K562 (cell line): Measurements from ENCODE around the gene PSMB11. TPM values are rescaled to one million over a fixed set of nuclear protein-coding genes. Genes with fewer than 3 reads are reported as not detected.

Source experiments
- ATAC-seq: fragments of 200-7000 bp; cut with Tn5 transposase; 3 replicates; pipeline ENCODE4 v1.9.1; 2020; ENCODE audit warnings: moderate library complexity
- BruUV-seq: library from RNA; stranded (reverse); fragments of 400-500 nt; replicated peaks from 2 replicates; lab custom pipeline; 2021; lab: Mats Ljungman, UMichigan
- CTCF ChIA-PET: fragments of 300-600 bp; formaldehyde crosslinking; extraction: SDS; loops from one replicate; lab custom pipeline; 2021; ENCODE audit warnings: low intra/inter-chr PET ratio; lab: Yijun Ruan, JAX
- POLR2A ChIA-PET: fragments of 300-600, 350-650 bp; sonication (Branson Sonifier 250); formaldehyde crosslinking; extraction: SDS; loops from one replicate; lab custom pipeline; 2021; ENCODE audit warnings: antibody characterized with exemption, inconsistent platforms; lab: Yijun Ruan, JAX
- DNase-seq, 4 experiments: peaks; one replicate each; pipeline versions ENCODE4 v3.0.0 to v3.0.0-alpha.2; 2011 to 2018; ENCODE audit warnings: low spot score in 3 of 4, mixed read lengths in 3 of 4; ENCODE audit errors: extremely low read depth in 1 of 4
- FAIRE-seq: peaks from 2 replicates; lab custom pipeline; 2011; peaks lifted over from hg19 to GRCh38; lab: Jason Lieb, UNC
- H2AFZ ChIP-seq: 2 replicates; pipeline ENCODE4 v1.6.0; 2011; ENCODE audit warnings: low read depth, low read length, control low read depth, inconsistent platforms
- H3K27ac ChIP-seq: fragments of 200-600 bp; 3 replicates; pipeline ENCODE4 v1.8.0; 2011; ENCODE audit warnings: low read depth, mild to moderate bottlenecking, control low read depth, inconsistent platforms, low read length, moderate library complexity, mixed read lengths; ENCODE audit errors: extremely low read depth
- H3K27me3 ChIP-seq, 2 experiments: fragments of 300-600 bp in 1 of 2; 2 replicates in 1 of 2; 3 replicates in 1 of 2; pipeline versions ENCODE4 v1.6.0 to v1.8.0; 2011; ENCODE audit warnings: inconsistent platforms in 2 of 2, low read length in 2 of 2, mild to moderate bottlenecking in 1 of 2, mixed read lengths in 1 of 2, moderate library complexity in 1 of 2; ENCODE audit not compliant: control insufficient read depth in 2 of 2, insufficient read depth in 2 of 2
- H3K36me3 ChIP-seq: fragments of 300-600 bp; 3 replicates; pipeline ENCODE4 v1.8.0; 2011; ENCODE audit warnings: mild to moderate bottlenecking, low read length, inconsistent platforms; ENCODE audit not compliant: control insufficient read depth, insufficient read depth
- H3K4me1 ChIP-seq, 2 experiments: fragments of 200-600 bp in 1 of 2; replicated peaks in 1 of 2; 2 replicates in 1 of 2; 3 replicates in 1 of 2; pipeline versions ENCODE4 v1.5.1 to v1.8.0; 2011; ENCODE audit warnings: inconsistent platforms in 2 of 2, low read length in 2 of 2, mild to moderate bottlenecking in 1 of 2, mixed read lengths in 1 of 2, moderate library complexity in 1 of 2; ENCODE audit not compliant: control insufficient read depth in 2 of 2, insufficient read depth in 2 of 2
- H3K4me2 ChIP-seq: 2 replicates; pipeline ENCODE4 v1.6.1; 2011; ENCODE audit warnings: low read length, control low read depth, inconsistent platforms, mixed read lengths; ENCODE audit not compliant: insufficient read depth
- H3K4me3 ChIP-seq: fragments of 200-600 bp; sonication (generic), shearing (Covaris generic); 2 replicates; pipeline ENCODE4 v1.5.1; 2016; ENCODE audit warnings: control low read depth, inconsistent platforms
- H3K79me2 ChIP-seq: fragments of 200-600 bp; 3 replicates; pipeline ENCODE4 v1.8.0; 2011; ENCODE audit warnings: low read length, inconsistent platforms; ENCODE audit not compliant: control insufficient read depth, insufficient read depth
- H3K9ac ChIP-seq, 2 experiments: 2 replicates each; pipeline versions ENCODE4 v1.6.0 to v1.6.1; 2011; ENCODE audit warnings: low read depth in 2 of 2, low read length in 2 of 2, control low read depth in 1 of 2, inconsistent platforms in 1 of 2, mild to moderate bottlenecking in 1 of 2, mixed read lengths in 1 of 2; ENCODE audit not compliant: insufficient read depth in 1 of 2
- H3K9me1 ChIP-seq: one replicate; pipeline ENCODE4 v1.6.0; 2011; ENCODE audit warnings: inconsistent platforms, mild to moderate bottlenecking, low read length, moderate library complexity; ENCODE audit not compliant: control insufficient read depth, insufficient read depth
- H3K9me3 ChIP-seq: replicated peaks from 2 replicates; pipeline ENCODE4 v1.5.1; 2011; ENCODE audit warnings: low read depth, low read length, inconsistent platforms; ENCODE audit not compliant: control insufficient read depth, insufficient read depth
- H4K20me1 ChIP-seq: replicated peaks from 2 replicates; pipeline ENCODE4 v1.6.1; 2011; ENCODE audit warnings: low read length, inconsistent platforms, mixed read lengths; ENCODE audit not compliant: control insufficient read depth, insufficient read depth
- GATAD2B ChIP-seq: fragments of 450-650 bp; IDR thresholded peaks from 2 replicates; pipeline ENCODE4 v1.6.1; 2017; ENCODE audit warnings: mild to moderate bottlenecking, borderline replicate concordance
- POLR2A ChIP-seq: fragments of 450-650 bp; conservative IDR thresholded peaks from 2 replicates; pipeline ENCODE4 v1.6.1; 2016
- POLR2AphosphoS2 ChIP-seq: IDR thresholded peaks from 2 replicates; pipeline ENCODE4 v1.6.1; 2012; ENCODE audit warnings: low read length, improper control_type of control experiment
- SP1 ChIP-seq: sonication (generic); formaldehyde crosslinking; IDR thresholded peaks from 2 replicates; pipeline ENCODE4 v1.8.1; 2022; ENCODE audit warnings: mild to moderate bottlenecking, missing genetic modification reagents
- TEAD4 ChIP-seq, 2 experiments: sonication (generic) in 1 of 2; formaldehyde crosslinking in 1 of 2; IDR thresholded peaks; 2 replicates each; pipeline versions ENCODE4 v1.6.1 to v1.8.0; 2012 to 2022; ENCODE audit warnings: borderline replicate concordance in 1 of 2, inconsistent platforms in 1 of 2, low read length in 1 of 2, mild to moderate bottlenecking in 1 of 2, missing genetic modification reagents in 1 of 2
- ZNF512 ChIP-seq: IDR thresholded peaks from 2 replicates; pipeline ENCODE4 v1.6.1; 2016; ENCODE audit warnings: missing genetic modification characterization, missing compliant biosample characterization
- WGBS: fragments of 100-300 bp; shearing (Covaris generic); methylation state at CpG from one replicate; pipeline ENCODE4 v1.1.6; 2016; ENCODE audit warnings: low coverage, mixed read lengths; ENCODE audit not compliant: insufficient coverage; ENCODE audit errors: missing lambda C conversion rate; 5-methylcytosine and 5-hydroxymethylcytosine counted together
- in situ Hi-C: fragments of 300-500 bp; cut with MboI; formaldehyde crosslinking; loops from 4 replicates; pipeline ENCODE4 v1.15.0; 2018; ENCODE audit warnings: inconsistent platforms, mixed read lengths
- intact Hi-C: fragments of 100-400 bp; cut with micrococcal nuclease; formaldehyde crosslinking; loops from 2 replicates; pipeline ENCODE4 v1.14.2; 2022
- polyA plus RNA-seq, 8 experiments: library from polyadenylated mRNA; depleted of rRNA in 4 of 8; stranded (reverse) in 5 of 8; unstranded in 3 of 8; fragments of >200 nt; fragmentation: Nextera tagmentation in 2 of 8; fragmentation: Illumina TruSeq in 1 of 8; extraction: Ambion mirVana in 2 of 8; extraction: Trizol in 1 of 8; gene quantifications; 2 replicates each; pipeline versions ENCODE4 v1.2.1 to v1.2.3, GENCODE V29; 2011 to 2014; ENCODE audit warnings: inconsistent platforms in 1 of 8, missing spikeins in 1 of 8
- total RNA-seq, 7 experiments: library from RNA; depleted of rRNA in 6 of 7; stranded (reverse); fragments of >200 nt in 6 of 7; fragmentation: Illumina TruSeq in 2 of 7; extraction: Trizol in 2 of 7; gene quantifications; 2 replicates each; pipeline versions ENCODE4 v1.2.1 to v1.2.3, GENCODE V29; 2011 to 2021; ENCODE audit warnings: low replicate concordance in 1 of 7
- TF ChIP-seq, protein P1 (sequence below): fragments of 250-450 bp; sonication (Bioruptor Pico); IDR thresholded peaks from 2 replicates; pipeline ENCODE4 v1.8.0; 2022; ENCODE audit warnings: moderate library complexity, mild to moderate bottlenecking, inconsistent platforms

PSMB11 gene
- total and polyA plus RNA-seq, 9 of the 15 experiments (the other 6 are each of a cell fraction or from before 2014, with no cell fraction given), result not detected

GRCh38 chr14:23023795-23024152 is 18.2 kb upstream of the PSMB11 start:
- Histone ChIP-seq H3K9me1 (no peaks in the 10 kb centered on the region), H3K4me1 (peaks cover 17 to 41% of the 10 kb centered on the region in 2 experiments; a peak in 4 of 5 replicates), H3K4me2 (no peak overlapping the region), H3K27me3 (no peaks in the 10 kb centered on the region), H2AFZ (no peak overlapping the region), H4K20me1 (peaks cover 10% of the 10 kb centered on the region; the same call in 1 of the 2 replicates), H3K4me3 (no peak overlapping the region), H3K9me3 (no peaks in the 10 kb centered on the region), H3K79me2 (peaks cover 3% of the 10 kb centered on the region; the same call in 2 of the 3 replicates), H3K9ac (no peak overlapping the region), H3K27ac (no peak overlapping the region), H3K36me3 (peaks cover 34% of the 10 kb centered on the region)
- in situ Hi-C loops, result no loop called here
- no TSS peak for BruUV-seq
- ATAC-seq (no peak), DNase-seq (no peak), FAIRE-seq (no peak)
- TF ChIP-seq SP1 (no peak), TEAD4 (IDR thresholded peaks at IDR 0.05; ENCODE audit: low read length) (no peak), TEAD4 (CRISPR knock-in tag; IDR thresholded peaks at IDR 0.05; ENCODE audit: borderline replicate concordance) (no peak), POLR2AphosphoS2 (0 out of 2 replicates have a peak, but pooled peaks have one; percentile 45), GATAD2B (no peak), ZNF512 (tag) (no peak), POLR2A (0 out of 2 replicates have a peak, but pooled peaks have one; percentile 33)
- TF ChIP-seq, protein P1, sequence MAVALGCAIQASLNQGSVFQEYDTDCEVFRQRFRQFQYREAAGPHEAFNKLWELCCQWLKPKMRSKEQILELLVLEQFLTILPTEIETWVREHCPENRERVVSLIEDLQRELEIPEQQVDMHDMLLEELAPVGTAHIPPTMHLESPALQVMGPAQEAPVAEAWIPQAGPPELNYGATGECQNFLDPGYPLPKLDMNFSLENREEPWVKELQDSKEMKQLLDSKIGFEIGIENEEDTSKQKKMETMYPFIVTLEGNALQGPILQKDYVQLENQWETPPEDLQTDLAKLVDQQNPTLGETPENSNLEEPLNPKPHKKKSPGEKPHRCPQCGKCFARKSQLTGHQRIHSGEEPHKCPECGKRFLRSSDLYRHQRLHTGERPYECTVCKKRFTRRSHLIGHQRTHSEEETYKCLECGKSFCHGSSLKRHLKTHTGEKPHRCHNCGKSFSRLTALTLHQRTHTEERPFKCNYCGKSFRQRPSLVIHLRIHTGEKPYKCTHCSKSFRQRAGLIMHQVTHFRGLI (CRISPR knock-in tag), result no peak
- POLR2A ChIA-PET, result interaction anchor here (0.6 to 6.6 kb wide), 9 partner anchors 8 to 1292 kb away, joined by 3 to 65 read pairs (median 5); no protein-coding TSS in a partner anchor
- intact Hi-C loops, result no loop called here
- CTCF ChIA-PET, result no interaction called here
- WGBS, result 91% methylated on average over 2 of the region's 2 CpGs
